Chondrocyte (in vitro differentiated cells): ENCODE measurements around the gene TBC1D8. TPM values are rescaled to one million over a fixed set of nuclear protein-coding genes. Genes with fewer than 3 reads are reported as not detected.
"Not testable (repeated sequence)": the region's sequence is repeated elsewhere in the genome, so short reads cannot be mapped to it uniquely, and the experiment has no call there.

Experiments used
- DNase-seq: peaks from one replicate; pipeline ENCODE4 v3.0.0; 2021; ENCODE audit warnings: mixed read lengths, low spot score
- H3K27ac Mint-ChIP-seq: one replicate; pipeline ENCODE4 v1.8.0; 2021; ENCODE audit warnings: mild to moderate bottlenecking, moderate library complexity, mixed read lengths; ENCODE audit not compliant: unreplicated experiment
- H3K27me3 Mint-ChIP-seq: 2 replicates; pipeline ENCODE4 v1.8.0; 2021; ENCODE audit warnings: low read depth, mixed read lengths
- H3K36me3 Mint-ChIP-seq: 2 replicates; pipeline ENCODE4 v1.8.0; 2021; ENCODE audit warnings: low read depth, mixed read lengths
- H3K4me1 Mint-ChIP-seq: 2 replicates; pipeline ENCODE4 v1.8.0; 2021; ENCODE audit warnings: low read depth, mild to moderate bottlenecking, mixed read lengths
- H3K4me3 Mint-ChIP-seq: one replicate; pipeline ENCODE4 v1.8.0; 2021; ENCODE audit warnings: mild to moderate bottlenecking, moderate library complexity, mixed read lengths; ENCODE audit not compliant: unreplicated experiment
- H3K9me3 Mint-ChIP-seq: 2 replicates; pipeline ENCODE4 v1.8.0; 2021; ENCODE audit warnings: low read depth, mixed read lengths
- total RNA-seq: library from RNA; stranded (reverse); gene quantifications from 3 replicates; pipeline ENCODE4 v1.2.1, GENCODE V29; 2021
- TF ChIP-seq, protein P1 (sequence below): fragments of 200-600 bp; sonication (generic); IDR thresholded peaks from 2 replicates; pipeline ENCODE4 v1.5.0; 2021; ENCODE audit warnings: antibody characterized with exemption, mild to moderate bottlenecking, moderate library complexity

TBC1D8 gene
- total RNA-seq, 1 donor from 2014 or later, result 8.2 TPM

DNA sequence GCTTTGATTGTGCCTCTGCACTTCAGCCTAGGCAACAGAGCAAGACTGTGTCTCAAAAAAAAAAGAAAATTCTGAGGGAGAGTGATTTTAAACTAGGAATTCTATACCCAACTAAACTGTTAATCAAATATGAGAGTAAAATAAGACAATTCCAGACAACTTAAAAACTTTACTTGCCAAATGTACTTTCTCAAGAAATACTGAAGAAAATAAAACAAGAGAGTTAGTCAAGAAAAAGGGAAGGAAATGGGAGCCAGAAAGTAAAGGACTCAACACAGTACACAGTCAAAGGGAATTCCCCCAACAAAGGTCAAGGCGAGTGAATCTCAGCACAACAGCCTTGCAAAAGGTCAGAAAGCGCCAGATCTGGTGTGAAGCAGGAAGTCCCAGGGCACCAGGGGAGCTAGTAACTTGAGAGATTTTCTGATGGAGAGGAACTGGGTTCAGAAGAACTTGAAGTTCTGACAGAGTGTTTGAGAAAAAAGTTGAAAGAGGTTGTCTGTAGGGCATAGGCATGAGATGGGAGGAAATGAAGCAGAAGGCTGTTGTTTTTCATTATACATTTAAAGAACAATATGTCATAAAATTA lies 22.6 kb upstream of the TBC1D8 start:
- Mint-ChIP-seq H3K9me3 (peaks cover 10% of the 10 kb centered on the region), H3K27me3 (no peaks in the 10 kb centered on the region), H3K36me3 (peaks cover 7% of the 10 kb centered on the region), H3K27ac (no peak overlapping the region), H3K4me3 (no peak overlapping the region), H3K4me1 (peaks cover 19% of the 10 kb centered on the region)
- DNase-seq, result no peak
- TF ChIP-seq, protein P1, sequence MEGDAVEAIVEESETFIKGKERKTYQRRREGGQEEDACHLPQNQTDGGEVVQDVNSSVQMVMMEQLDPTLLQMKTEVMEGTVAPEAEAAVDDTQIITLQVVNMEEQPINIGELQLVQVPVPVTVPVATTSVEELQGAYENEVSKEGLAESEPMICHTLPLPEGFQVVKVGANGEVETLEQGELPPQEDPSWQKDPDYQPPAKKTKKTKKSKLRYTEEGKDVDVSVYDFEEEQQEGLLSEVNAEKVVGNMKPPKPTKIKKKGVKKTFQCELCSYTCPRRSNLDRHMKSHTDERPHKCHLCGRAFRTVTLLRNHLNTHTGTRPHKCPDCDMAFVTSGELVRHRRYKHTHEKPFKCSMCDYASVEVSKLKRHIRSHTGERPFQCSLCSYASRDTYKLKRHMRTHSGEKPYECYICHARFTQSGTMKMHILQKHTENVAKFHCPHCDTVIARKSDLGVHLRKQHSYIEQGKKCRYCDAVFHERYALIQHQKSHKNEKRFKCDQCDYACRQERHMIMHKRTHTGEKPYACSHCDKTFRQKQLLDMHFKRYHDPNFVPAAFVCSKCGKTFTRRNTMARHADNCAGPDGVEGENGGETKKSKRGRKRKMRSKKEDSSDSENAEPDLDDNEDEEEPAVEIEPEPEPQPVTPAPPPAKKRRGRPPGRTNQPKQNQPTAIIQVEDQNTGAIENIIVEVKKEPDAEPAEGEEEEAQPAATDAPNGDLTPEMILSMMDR, result no peak

DNA sequence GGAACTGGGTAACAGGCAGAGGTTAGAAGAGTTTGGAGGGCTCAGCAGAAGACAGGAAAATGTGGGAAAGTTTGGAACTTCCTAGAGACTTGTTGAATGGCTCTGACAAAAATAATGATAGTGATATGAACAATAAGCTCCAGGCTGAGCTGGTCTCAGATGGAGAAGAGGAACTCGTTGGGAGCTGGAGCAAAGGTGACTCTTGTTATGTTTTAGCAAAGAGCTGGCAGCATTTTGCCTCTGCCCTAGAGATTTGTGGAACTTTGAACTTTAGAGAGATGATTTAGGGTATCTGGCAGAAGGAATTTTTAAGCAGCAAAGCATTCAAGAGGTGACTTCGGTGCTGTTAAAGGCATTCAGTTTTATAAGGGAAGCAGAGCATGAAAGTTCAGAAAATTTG lies 18.6 kb upstream of the TBC1D8 start:
- peaks cover 24% of the 10 kb centered on the region for H3K9me3 Mint-ChIP-seq
- DNase-seq, H3K4me3 Mint-ChIP-seq, H3K27ac Mint-ChIP-seq, H3K4me1 Mint-ChIP-seq, H3K27me3 Mint-ChIP-seq: not testable (repeated sequence)
- peaks cover 13% of the 10 kb centered on the region for H3K36me3 Mint-ChIP-seq

DNA sequence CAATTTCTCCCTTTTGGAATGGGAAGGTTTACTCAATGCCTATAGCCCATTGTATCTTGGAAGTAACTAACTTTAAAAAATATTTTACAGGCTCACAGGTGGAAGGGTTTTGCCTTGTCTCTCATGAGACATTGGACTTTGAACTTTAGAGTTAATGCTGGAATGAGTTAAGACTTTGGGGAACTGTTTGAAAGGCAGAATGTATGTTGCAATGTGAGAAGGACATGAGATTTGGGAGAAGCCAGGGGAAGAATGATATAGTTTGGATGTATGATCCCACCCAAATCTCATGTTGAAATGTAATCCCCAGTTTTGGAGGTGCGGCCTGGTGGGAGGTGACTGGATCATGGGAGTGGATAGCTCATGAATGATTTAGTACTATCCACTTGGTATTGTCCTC lies 17.5 kb upstream of the TBC1D8 start:
- H3K4me3 Mint-ChIP-seq, result no peak overlapping the region
- TF ChIP-seq, protein P1, result no peak
- H3K36me3 Mint-ChIP-seq, result peaks cover 9% of the 10 kb centered on the region
- H3K4me1 Mint-ChIP-seq, result peaks cover under 1% of the 10 kb centered on the region
- H3K27ac Mint-ChIP-seq, result no peak overlapping the region
- no peak for DNase-seq
- H3K27me3 Mint-ChIP-seq, result no peaks in the 10 kb centered on the region
- peaks cover 20% of the 10 kb centered on the region for H3K9me3 Mint-ChIP-seq

DNA sequence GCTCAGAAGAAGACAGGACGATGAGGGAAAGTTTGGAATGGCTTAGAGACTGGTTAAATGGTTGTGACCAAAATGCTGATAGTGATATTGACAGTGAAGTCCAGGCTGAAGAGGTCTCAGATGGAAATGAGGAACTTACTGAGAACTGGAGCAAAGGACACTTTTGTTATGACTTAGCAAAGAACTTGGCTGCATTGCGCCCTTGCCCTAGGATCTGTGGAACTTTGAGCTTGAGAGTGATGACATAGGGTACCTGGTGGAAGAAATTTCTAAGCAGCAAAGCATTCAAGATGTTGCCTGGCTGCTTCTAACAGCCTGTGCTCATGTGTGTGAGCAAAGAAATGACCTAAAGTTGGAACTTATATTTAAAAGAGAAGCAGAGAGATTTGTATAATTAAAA lies 16.4 kb upstream of the TBC1D8 start:
- peaks cover 17% of the 10 kb centered on the region for H3K9me3 Mint-ChIP-seq
- not testable (repeated sequence) for H3K27me3 Mint-ChIP-seq, DNase-seq, H3K27ac Mint-ChIP-seq, H3K4me1 Mint-ChIP-seq, H3K36me3 Mint-ChIP-seq, H3K4me3 Mint-ChIP-seq

DNA sequence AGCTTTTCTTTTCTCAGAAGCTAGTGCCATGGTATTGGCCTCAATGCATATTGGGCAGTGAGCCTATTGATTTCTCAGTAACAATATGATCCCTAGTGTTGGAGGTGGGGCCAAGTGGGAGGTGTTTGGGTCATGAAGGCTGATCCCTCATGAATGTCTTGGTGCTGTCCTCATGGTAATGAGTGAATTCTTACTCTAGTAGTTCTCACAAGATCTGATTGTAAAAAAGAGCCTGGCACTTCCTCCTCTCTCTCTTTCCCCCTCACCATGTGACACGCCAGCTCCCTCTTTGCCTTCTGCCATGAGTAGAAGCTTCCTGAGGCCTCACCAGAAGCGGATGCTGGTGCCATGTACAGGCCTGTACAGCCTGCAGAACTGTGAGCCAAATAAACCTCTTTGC lies 12.8 kb upstream of the TBC1D8 start:
- H3K36me3 Mint-ChIP-seq, result peaks cover 5% of the 10 kb centered on the region
- H3K4me1 Mint-ChIP-seq, result peaks cover 4% of the 10 kb centered on the region
- TF ChIP-seq, protein P1, result no peak
- no peak overlapping the region for H3K27ac Mint-ChIP-seq
- H3K4me3 Mint-ChIP-seq, result no peak overlapping the region
- H3K27me3 Mint-ChIP-seq, result no peaks in the 10 kb centered on the region
- DNase-seq, result no peak
- H3K9me3 Mint-ChIP-seq, result peaks cover 15% of the 10 kb centered on the region

DNA sequence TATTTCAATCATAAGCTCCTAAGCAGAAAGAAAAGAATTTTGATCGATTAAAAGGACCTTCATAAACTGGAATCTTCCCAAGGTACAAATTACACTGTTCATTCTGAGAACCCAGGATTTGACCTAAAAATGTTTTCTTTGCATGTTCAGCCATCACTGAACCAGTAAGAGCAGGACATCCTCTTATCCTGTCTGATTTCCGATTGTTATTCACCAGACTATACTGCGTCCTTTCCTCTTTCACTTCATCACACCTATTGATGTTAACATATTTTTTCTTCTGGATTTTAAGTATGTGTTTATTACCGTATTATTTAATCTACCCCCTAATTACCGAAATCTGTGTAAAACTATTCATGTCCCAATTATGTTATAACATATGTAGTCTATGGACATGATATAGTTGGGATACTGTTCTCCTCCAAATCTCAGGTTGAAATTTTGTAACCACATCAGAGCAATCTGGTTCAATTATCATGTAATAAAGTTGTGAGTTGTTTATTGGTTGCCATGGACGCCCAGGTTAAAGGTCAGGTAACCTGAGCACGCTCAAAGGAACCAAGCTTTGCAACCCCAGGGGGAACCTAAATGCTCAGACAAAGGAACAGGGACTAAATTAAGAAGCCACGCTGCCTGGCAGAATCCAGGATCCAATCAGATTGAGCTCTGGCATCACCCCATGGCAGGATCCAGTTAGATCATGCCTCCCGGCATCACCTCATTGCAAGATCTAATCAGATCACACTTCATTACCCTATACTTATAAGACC lies 11.6 kb upstream of the TBC1D8 start:
- Mint-ChIP-seq H3K4me1 (peaks cover 4% of the 10 kb centered on the region), H3K36me3 (peaks cover 5% of the 10 kb centered on the region), H3K27ac (no peak overlapping the region), H3K4me3 (no peak overlapping the region), H3K27me3 (no peaks in the 10 kb centered on the region), H3K9me3 (peaks cover 8% of the 10 kb centered on the region)
- TF ChIP-seq, protein P1, result no peak
- DNase-seq, result no peak
